Adipose tissue (tissue), 3 donors: ENCODE data around the gene ATP10A. TPM values are rescaled to one million over a fixed set of nuclear protein-coding genes. Genes with fewer than 3 reads are reported as not detected.

ENCODE experiments used
- H3K27ac ChIP-seq: one replicate; pipeline ENCODE4 v1.5.1; 2013; ENCODE audit warnings: low read depth, low read length
- WGBS, 3 donors: extraction: QIAGEN DNeasy Blood & Tissue Kit; methylation state at CpG; one replicate each; pipeline ENCODE4 v1.1.7; 2013; 5-methylcytosine and 5-hydroxymethylcytosine counted together
- polyA plus RNA-seq, 3 donors: library from polyadenylated mRNA; stranded (reverse); fragments of 200-250 nt; gene quantifications; one replicate each; pipeline ENCODE4 v1.2.3, GENCODE V29; 2013
- donor health status: healthy with polysubstance abuse.
- donor health status: Bipolar disorder and iron deficiency.
- donor health status: healthy.

ATP10A gene
- polyA plus RNA-seq, 3 donors, result 1.0 to 2.8 (median 2.4) TPM

DNA sequence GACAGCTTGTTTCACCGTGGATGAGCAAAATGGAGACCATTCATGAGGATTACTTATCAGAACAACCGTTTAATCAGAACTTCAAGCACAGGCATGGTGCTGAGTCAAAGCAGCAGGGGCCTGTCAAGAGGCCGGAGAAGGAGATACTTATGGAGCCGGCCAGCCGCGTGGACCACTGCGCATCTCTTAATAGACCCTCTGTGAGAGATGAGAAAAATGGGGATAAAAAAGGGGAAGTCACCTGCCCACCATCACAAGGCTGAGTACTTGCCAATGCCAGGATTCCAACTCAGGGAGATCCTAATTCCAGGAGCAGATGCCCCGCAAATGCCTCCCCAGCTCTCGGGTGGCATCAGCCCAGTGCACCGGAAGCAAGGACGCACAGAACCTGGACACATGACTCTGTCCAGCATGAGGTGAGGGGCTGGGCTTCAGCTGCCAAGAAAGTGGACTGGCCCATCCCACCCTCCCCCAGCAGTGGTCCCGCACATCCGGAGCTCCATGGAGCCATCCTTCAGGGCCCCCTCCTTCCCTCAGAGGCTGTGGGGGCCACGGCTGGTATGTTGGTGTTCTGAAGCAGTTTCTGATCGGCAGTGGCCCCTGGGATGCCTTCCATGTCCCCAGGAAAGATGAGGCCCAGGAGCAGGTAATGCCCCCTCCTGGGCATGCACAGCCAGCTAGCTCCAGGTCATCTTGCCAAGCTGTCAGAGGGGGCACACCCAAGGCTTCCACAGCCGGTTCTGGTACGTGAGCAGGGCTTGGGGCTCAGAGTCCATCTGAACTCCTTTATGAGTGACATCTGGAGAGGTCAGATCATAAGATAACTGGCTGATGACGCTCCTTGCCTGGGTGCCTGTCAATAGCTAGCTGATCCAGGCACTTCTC, 143.8 kb downstream of the ATP10A start:
- 72 to 90% (median 88%) methylated on average over 18 of the region's 18 CpGs for WGBS, 3 donors
- no peak overlapping the region for H3K27ac ChIP-seq

DNA sequence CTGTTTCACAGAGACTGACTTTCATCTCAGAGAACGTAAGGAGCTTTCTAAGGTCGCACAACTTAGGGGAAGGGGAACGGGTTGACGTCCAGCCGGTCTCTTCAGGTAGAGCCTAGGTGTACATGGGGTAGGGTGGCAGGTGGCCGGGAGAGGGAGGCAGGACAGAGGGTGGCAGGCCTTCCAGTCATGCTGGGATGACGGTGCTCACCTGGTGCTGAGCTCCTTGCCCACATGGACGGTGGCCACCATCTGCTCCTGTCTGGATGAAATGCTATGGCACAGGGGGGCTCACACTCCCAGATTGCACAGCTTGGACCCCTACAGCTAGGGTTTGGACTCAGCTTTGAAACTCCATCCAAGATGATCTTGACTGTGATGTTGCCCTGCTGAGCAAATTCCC, 144.5 kb downstream of the ATP10A start:
- no peak overlapping the region for H3K27ac ChIP-seq
- 92 to 95% (median 94%) methylated on average over 8 of the region's 8 CpGs for WGBS, 3 donors

DNA sequence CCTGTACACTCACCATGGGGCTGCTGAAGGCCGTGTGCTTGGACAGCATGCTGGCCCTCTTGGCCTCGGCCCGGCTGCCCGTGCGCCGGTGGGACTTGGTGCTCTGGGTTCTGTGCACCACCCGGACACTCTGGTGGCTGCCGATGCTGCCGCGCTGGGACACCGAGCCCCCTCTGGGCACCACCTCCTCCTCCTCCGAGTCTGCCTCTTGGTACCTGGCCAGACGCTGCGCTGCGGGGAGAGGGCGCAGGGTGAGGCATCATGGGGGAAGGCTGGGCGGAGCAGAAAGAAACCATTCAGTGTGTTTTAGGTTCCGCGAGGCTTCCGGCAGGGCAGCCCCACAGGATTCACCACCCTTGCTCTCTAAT, 145.0 kb downstream of the ATP10A start:
- H3K27ac ChIP-seq, result no peak overlapping the region
- WGBS, 3 donors, result 88 to 94% (median 91%) methylated on average over 20 of the region's 20 CpGs

DNA sequence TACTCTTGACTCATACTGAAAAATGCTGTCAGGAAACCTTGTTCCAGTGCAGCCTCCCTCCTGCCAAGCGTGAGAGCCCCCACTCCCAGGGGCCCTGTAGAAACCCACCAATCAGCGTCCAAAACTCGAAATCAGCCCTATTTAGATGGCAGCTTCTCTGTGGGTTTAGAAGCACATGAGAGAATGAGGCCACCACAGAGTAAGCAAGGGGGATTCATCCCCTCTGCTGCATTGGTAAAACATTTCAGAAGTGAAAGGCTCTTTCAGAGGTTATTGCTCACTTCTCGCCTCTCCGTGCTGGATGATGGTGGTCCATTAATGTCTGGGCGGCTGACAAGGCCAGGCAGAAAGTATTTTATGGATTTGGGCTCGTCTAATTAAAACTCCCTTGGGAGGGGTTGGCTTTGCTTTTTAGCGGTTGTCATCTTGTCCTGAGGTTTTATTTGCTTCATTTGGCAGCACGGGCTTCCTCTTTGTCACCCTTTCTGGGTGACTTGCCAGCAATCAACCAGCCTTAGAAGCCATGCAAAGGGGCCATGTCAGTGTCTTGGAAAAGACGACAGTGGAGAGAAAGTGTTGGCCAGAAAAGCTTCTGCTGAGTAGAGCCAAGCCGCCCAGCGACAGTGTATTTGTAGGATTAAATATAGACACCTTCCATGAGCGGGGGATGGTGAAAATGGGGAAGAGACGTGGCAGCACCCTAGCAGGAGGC, 145.5 kb downstream of the ATP10A start:
- WGBS, 3 donors, result 54 to 61% (median 61%) methylated on average over 14 of the region's 14 CpGs
- H3K27ac ChIP-seq, result no peak overlapping the region

DNA sequence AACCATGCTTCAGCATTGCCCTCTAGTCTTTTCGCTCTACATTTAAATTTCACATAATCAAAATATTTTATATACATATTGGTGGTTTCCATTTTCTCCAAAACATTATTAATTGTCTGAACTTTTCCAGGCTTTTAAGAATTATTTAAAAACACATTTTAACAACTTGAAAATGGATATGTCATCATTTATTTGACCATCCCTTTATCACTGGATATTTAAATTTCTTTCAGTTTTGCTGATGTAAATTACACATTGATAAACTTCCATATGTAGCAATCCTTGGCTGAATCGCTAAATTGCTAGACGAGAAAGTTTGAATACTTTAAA, 146.0 kb downstream of the ATP10A start:
- H3K27ac ChIP-seq, result no peak overlapping the region
- 56 to 71% (median 67%) methylated on average over 3 of the region's 3 CpGs for WGBS, 3 donors

DNA sequence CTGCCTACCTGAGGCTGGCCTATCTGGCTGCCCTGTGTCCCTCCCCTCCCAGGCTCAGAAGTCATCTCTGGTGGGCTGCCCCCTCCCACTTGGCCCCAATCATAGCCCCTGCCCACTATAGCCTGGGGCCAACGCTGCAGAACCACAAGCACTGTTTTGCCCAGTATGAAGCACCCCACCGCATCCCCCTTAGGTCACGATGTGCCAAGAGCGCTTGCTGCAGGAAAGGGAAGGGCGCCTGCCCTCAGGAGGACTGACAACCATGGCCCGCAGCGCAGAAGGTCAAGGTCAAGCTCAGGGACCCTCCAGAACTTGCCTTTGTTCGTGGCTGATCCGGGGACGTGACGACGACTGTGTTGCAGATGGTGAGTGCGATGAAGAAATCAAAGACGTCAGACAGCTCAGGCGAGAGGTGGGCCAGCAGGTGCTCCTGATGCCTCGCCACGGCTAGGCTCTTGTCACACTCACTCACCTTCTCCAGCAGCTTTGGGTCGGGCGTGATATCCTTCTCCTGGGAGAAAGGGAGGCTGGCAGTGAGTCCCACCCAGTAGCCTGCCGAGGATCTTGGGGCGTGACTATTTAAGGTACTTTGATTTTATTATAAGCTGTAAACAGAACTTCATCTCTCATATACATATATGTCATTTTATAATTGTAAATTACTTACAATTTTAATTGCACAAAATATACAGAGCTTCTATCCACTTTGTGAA, 146.6 kb downstream of the ATP10A start:
- H3K27ac ChIP-seq, result no peak overlapping the region
- 79 to 92% (median 89%) methylated on average over 21 of the region's 21 CpGs for WGBS, 3 donors

DNA sequence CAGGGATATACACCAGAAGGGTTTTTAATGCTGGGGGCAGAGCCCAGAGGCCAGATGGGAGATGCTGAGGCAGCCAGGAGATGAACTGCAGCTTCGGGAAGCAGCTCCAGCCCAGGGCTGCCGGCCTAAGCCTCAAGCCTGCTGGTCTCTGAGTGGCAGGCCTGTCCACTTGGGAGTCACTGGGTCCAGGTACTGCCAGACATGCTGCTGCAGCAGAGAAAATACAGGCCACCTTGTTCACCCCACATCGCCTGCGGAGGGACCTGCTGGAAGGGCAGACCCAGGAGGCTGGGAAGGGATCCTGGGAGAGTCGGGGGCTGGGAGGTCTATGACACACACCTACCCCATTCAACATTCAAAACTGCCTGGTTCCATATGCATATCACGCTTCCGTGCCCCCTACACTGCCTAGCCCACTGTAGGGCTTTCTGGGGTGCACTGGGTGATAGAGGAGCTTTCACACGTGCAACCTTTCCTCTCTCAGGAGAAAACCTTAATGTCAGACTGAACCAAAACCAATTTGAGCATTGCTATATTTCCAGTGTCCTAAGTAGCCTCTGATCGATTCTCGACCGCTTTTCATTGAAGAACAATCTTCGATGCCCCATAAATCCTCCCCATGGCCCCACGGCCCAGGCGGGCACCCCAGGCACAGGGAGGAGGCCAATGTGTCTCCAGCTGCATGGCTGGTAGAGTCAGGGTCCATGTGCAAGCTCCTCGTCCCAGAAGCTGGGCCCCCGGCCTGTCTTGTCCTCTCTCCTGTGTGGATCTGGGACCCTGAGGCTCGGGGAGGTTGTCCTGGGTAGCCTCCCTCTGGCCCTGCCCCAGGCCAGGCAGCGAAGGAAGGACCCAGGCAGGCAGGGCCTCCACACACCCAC, 147.4 kb downstream of the ATP10A start:
- H3K27ac ChIP-seq, result no peak overlapping the region

DNA sequence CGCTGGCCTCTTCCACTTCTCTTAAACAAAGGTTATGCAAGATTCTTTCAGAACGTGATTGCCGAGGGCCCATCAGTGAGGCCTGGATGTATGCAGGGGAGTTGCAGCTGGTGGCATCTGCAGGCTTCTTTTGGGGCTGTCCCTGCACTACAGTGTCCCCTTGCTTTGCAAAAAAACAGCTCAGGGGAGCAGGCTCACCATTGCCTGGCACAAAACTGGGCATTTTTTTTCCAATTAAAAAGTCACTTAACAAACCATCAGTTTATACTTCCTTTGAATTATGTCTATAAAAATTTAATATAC, 148.6 kb downstream of the ATP10A start:
- H3K27ac ChIP-seq, result no peak overlapping the region
- 59 to 62% (median 62%) methylated on average over 3 of the region's 3 CpGs for WGBS, 3 donors

More for the DNA sequence above, 147.4 kb downstream of the ATP10A start:
- WGBS, 3 donors, result 80 to 92% (median 90%) methylated on average over 18 of the region's 18 CpGs

DNA sequence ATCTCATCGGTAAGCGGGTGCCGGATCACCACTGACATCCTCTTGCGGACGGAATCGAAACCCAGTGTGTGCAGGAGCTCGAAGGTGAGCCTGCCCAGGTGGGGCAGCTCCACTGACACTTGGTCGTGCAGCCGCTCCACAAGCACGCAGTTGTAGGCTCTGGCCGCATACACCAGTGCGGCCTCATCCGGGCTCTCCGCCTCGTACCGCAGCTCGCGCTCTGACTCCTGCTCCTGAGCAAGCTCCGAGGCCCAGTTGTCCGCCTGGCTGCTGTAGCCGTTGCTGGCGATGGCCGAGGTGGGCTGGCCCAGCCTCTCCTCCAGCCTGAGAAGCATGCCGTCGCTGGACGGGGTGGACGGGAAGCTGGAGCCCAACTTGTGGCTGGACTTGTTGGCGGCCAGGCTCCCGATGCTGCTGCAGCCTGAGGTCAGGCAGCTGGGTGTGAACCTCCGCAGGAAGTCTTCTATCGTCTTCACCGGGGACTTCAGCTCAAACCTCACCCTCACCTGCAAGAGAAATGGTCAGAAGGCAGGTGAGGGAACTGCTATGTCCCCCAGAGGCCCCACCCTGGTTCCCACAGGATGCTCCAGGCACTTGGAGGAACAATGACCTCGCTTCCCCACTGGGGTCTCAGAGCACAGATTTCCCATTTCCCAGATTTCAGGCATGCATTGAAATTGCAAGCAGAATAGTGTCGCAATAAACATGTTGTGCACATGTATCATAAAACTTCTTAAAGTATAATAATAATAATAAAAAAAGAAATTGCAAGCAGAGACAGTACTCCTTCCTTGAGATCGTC, 149.2 kb downstream of the ATP10A start:
- WGBS, 3 donors, result 84 to 92% (median 91%) methylated on average over 35 of the region's 35 CpGs
- no peak overlapping the region for H3K27ac ChIP-seq

DNA sequence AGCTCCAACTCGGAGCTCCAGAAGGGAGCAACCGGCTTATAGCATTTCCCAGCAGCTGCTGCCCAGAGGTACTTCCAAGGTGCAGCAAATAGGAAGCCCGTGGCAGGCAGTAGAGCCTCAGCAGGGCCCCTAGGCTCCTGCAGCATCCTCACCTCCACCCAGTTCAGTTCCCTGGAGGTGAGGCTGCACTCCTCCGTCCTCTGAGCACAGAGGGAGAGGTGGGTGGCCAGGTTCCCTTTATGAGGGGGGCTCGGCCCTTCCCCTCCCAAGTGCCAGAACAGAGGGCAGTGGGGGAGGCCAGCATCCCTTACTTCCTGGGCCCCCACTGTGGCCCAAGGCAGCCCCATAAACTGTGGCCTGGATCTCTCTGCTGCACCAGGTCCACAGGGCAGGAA, 150.2 kb downstream of the ATP10A start:
- 45 to 77% (median 75%) methylated on average over 5 of the region's 5 CpGs for WGBS, 3 donors
- no peak overlapping the region for H3K27ac ChIP-seq

DNA sequence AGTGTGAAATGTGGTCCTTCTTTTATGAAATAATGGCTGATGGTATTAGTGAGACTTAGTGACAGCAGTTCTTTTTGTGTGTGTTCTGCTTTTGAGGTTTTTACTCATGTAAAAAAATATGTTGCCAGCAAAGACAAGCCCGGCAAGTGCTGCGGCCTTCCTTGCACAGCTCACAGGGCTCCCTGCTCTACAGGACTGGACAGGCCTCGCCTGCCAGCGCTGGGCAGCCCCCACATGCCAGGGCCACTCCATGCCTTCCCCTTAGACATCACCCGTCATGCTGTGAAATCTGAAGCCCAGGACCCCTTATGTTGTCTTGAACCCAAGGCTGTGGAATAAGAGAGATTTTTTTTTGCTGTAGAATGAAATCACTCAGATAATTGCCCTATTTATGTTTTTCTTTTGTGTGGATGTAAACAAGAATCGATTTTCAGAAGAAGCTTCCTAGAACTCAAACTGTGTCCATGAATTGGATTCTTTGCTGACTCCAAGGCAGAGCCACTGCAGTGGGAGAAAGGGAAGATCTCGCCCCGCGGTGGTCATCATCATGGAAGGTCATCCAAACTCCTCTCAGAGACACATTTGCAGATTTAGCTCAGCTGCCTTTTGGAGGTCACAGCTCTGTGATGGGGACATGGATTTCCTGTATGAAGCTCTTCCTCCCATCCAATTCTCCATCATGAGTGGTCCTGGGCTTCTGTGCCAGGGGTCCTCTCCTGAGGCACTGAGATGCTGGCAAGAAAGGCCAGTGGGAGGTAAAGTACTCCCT, 150.8 kb downstream of the ATP10A start:
- no peak overlapping the region for H3K27ac ChIP-seq
- 81 to 91% (median 91%) methylated on average over 9 of the region's 9 CpGs for WGBS, 3 donors

DNA sequence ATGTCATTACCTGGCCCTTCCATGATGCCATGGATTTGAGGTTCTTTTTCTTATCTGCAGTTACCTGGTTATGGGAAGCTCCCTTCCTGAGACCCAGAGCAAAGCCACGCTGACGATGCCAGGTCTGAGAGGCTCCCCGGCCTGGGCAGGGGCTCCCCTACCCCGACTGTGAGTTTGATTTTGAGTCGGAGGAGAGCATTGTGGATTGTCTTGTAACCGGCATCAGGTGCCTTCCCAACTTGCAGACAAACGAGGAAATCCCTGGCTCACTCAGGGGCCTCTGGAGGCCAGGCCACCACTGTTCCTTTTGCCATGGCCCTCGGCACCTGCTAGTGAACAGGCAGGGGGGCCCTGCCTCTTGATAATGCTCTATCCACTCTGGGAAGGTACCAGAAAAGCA, 151.4 kb downstream of the ATP10A start:
- 71 to 91% (median 84%) methylated on average over 8 of the region's 8 CpGs for WGBS, 3 donors

DNA sequence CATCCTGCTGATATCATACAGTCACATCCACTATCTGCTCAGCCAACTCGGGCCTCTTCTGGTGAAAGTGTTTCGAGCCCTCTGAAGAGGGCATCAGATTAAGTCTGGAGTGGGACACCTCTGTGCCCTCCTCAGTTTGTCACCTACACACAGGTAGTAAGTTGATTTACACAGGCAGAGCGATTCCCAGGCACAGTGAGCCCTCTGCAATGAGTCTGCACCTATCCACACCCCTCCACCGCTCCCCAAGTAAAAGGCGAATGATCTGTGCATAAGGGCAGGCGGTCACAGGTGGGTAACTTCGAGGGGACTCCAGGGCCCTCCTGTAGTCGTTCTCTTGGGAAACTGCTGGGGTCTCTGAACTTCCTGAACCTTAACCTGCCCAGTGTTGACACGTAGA, 152.0 kb downstream of the ATP10A start:
- 69 to 85% (median 81%) methylated on average over 9 of the region's 9 CpGs for WGBS, 3 donors

More for the DNA sequence above, 151.4 kb downstream of the ATP10A start:
- H3K27ac ChIP-seq, result no peak overlapping the region

DNA sequence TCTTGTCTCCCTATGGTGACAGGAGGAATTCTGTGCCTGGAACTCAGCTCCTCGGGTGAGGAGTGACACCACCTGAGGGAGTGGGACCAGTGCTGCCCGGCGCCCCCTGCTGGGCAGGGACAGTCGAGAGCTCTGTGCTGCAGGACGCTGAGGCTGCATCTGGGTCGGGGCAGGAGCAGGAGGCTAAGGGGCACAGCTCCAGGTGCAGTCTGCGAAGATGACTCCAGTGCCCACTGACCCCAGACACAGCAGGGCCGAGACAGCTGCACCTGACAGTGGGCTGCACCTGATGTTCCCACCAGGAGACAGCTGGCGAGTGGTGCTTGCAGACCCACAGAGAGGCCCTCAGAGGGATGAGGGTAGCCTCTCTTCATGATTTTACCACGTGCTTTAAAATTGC, 152.9 kb downstream of the ATP10A start:
- WGBS, 3 donors, result 29 to 46% (median 39%) methylated on average over 9 to 10 of the region's 10 CpGs

More for the DNA sequence above, 152.0 kb downstream of the ATP10A start:
- H3K27ac ChIP-seq, result no peak overlapping the region

DNA sequence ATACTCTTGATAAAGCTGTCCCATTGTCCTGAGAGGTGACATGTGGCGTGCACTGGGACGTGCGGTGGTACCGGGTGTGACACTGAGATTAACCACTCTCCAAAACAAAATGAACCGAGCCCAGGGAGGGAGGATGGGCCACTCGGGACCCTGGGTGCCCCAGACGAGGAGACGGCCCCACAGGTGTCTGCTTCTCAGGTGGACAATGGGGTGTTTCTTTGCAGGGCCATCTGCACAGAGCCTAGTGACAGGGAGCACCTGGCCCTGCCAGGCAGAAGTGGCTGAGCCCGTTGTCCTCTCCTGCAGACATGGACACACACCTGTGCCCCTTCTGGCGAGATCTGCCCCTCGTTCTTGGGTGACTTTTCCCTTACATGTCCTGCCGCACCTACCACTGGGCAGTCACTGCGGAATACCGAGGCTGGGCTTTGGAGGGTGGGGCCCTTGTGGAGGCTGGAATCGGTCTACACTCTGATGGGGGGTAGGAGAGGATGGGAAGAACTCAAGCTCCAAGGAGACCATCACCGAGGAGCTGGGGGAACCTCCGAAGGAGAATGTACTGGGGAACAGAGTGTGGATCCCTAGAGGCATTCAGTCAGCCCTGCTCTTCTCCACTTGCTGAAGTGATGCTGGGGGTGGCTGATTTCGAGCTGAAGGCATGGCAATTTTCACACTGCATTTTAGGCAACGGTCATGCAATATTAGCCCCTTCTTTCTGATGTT, 153.5 kb downstream of the ATP10A start:
- 74 to 90% (median 89%) methylated on average over 19 of the region's 19 CpGs for WGBS, 3 donors

More for the DNA sequence above, 152.9 kb downstream of the ATP10A start:
- no peak overlapping the region for H3K27ac ChIP-seq

DNA sequence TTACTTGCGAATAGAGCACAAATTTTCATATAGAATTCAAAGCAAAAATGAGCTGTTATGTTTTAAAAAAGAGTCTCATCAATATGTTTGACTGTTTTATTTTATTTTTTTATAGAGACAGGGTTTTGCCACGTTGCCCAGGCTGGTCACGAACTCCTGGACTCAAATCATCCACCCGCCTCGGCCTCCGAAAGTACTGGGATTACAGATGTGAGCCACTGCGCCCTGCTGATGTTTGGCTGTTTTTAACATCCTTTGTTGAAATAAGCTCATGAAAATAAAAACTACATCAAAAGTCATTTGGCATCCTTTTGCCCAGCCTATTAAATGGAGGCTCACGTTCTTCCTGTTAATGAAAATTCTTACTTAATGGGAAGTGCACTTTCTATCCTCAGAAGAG, 154.7 kb downstream of the ATP10A start:
- 85 to 92% (median 88%) methylated on average over 8 of the region's 8 CpGs for WGBS, 3 donors
- no peak overlapping the region for H3K27ac ChIP-seq

More for the DNA sequence above, 153.5 kb downstream of the ATP10A start:
- H3K27ac ChIP-seq, result no peak overlapping the region
